ENCODE results near the gene PBX4.

PBX4 gene

GRCh38 chr19:19581391-19581790 lies 37.1 kb downstream of the PBX4 start:
- DNase-seq: no peak

- no peak for DNase-seq
These were observed 38.1 kb downstream of the PBX4 start for GRCh38 chr19:19580418-19580817.

- no peak for DNase-seq
These were observed 38.7 kb downstream of the PBX4 start for GRCh38 chr19:19579533-19580361.

GRCh38 chr19:19578252-19578651 lies 40.2 kb downstream of the PBX4 start:
- peak; percentile 92 for DNase-seq

GRCh38 chr19:19575411-19575810 lies 43.1 kb downstream of the PBX4 start:
- DNase-seq: peak; percentile 33

- DNase-seq: no peak
These were observed 47.3 kb downstream of the PBX4 start for GRCh38 chr19:19571071-19571786.

GRCh38 chr19:19570571-19570970 lies 47.9 kb downstream of the PBX4 start:
- no peak for DNase-seq

GRCh38 chr19:19568802-19569756 lies 49.4 kb downstream of the PBX4 start:
- no peak for DNase-seq

- no peak for DNase-seq
These were observed 51.1 kb downstream of the PBX4 start for GRCh38 chr19:19567391-19567790.

GRCh38 chr19:19566306-19566705 lies 52.2 kb downstream of the PBX4 start:
- DNase-seq: no peak

- DNase-seq: no peak
These were observed 55.1 kb downstream of the PBX4 start for GRCh38 chr19:19563348-19563848.

- no peak for DNase-seq
These were observed 55.7 kb downstream of the PBX4 start for GRCh38 chr19:19562665-19563347.

GRCh38 chr19:19561946-19562664 lies 56.4 kb downstream of the PBX4 start:
- DNase-seq: no peak

- DNase-seq: no peak
These were observed 58.6 kb downstream of the PBX4 start for GRCh38 chr19:19559931-19560330.

GRCh38 chr19:19558636-19559035 lies 59.9 kb downstream of the PBX4 start:
- DNase-seq: no peak

- no peak for DNase-seq
These were observed 60.4 kb downstream of the PBX4 start for GRCh38 chr19:19558055-19558454.

- DNase-seq: no peak
These were observed 64.1 kb downstream of the PBX4 start for GRCh38 chr19:19554074-19555023.

GRCh38 chr19:19553670-19554069 lies 64.8 kb downstream of the PBX4 start:
- no peak for DNase-seq

- DNase-seq: no peak
These were observed 65.7 kb downstream of the PBX4 start for GRCh38 chr19:19552798-19553197.

GRCh38 chr19:19551853-19552192 lies 66.7 kb downstream of the PBX4 start:
- DNase-seq: no peak
